ENCODE results near the gene C3orf49. TPM values are rescaled to one million over a fixed set of nuclear protein-coding genes. Genes with fewer than 3 reads are reported as not detected.

The C3orf49 gene
- total RNA-seq, 1 experiment from 2014 or later, result not detected

- Histone ChIP-seq H2AFZ (ENCODE audit: low read depth, low read length, poor library complexity, severe bottlenecking) (no peak overlapping the region), H3K4me3 (replicated peaks in 1 of 2; ENCODE audit: low read depth in 1 of 2, low read length in 2 of 2) (no peak overlapping the region), H3K9me2 (ENCODE audit: insufficient read depth) (no peaks in the 10 kb centered on the region), H3K9ac (ENCODE audit: low read length) (no peak overlapping the region), H3K4me1 (ENCODE audit: control insufficient read depth in 1 of 2, insufficient read depth in 2 of 2, low read length in 2 of 2) (peaks cover 13 to 15% of the 10 kb centered on the region in 2 experiments), H3K27ac (ENCODE audit: low read depth, low read length) (no peak overlapping the region), H4K20me1 (ENCODE audit: insufficient read depth) (peaks cover 5% of the 10 kb centered on the region; the same call in 1 of the 2 replicates), H3K27me3 (ENCODE audit: insufficient read depth, low read length) (no peaks in the 10 kb centered on the region), H3K36me3 (ENCODE audit: control insufficient read depth in 1 of 2, insufficient read depth in 2 of 2, low read length in 2 of 2) (no peaks in the 10 kb centered on the region), H3K79me2 (ENCODE audit: insufficient read depth, low read length) (peaks cover 72% of the 10 kb centered on the region), H3K4me2 (ENCODE audit: low read length) (no peak overlapping the region), H3K9me3 (ENCODE audit: control insufficient read depth in 1 of 2, insufficient read depth in 1 of 2, low read depth in 1 of 2, low read length in 2 of 2) (no peaks in the 10 kb centered on the region)
- BruUV-seq (replicated peaks), result no TSS peak
- POLR2A ChIA-PET, result no interaction called here
- RAD21 ChIA-PET (ENCODE audit: low non-redundant PET in 1 of 2, low total read pairs in 2 of 2, uncharacterized antibody in 2 of 2, unreplicated experiment in 2 of 2), result no interaction called here
- intact Hi-C loops (cut with micrococcal nuclease), result no loop called here
- ATAC-seq, result no peak
- no peak for DNase-seq (ENCODE audit: low read depth, low spot score)
- TF ChIP-seq ATF3 (IDR thresholded peaks at IDR 0.05), result no peak
- no peak for TF ChIP-seq YY1 (IDR thresholded peaks at IDR 0.05; ENCODE audit: extremely low read depth, insufficient replicate concordance, low read depth, low read length)
- no peak for TF ChIP-seq CEBPB (IDR thresholded peaks at IDR 0.05; ENCODE audit: low read depth)
- no peak for TF ChIP-seq EZH2phosphoT487 (IDR thresholded peaks at IDR 0.05; ENCODE audit: borderline replicate concordance)
- no peak for TF ChIP-seq POLR2A (IDR thresholded peaks at IDR 0.05; ENCODE audit: borderline replicate concordance, extremely low read depth, insufficient read depth, insufficient read length)
- TF ChIP-seq POLR2AphosphoS5 (IDR thresholded peaks at IDR 0.05; ENCODE audit: low read depth, low read length), result no peak
- TF ChIP-seq, protein P1, sequence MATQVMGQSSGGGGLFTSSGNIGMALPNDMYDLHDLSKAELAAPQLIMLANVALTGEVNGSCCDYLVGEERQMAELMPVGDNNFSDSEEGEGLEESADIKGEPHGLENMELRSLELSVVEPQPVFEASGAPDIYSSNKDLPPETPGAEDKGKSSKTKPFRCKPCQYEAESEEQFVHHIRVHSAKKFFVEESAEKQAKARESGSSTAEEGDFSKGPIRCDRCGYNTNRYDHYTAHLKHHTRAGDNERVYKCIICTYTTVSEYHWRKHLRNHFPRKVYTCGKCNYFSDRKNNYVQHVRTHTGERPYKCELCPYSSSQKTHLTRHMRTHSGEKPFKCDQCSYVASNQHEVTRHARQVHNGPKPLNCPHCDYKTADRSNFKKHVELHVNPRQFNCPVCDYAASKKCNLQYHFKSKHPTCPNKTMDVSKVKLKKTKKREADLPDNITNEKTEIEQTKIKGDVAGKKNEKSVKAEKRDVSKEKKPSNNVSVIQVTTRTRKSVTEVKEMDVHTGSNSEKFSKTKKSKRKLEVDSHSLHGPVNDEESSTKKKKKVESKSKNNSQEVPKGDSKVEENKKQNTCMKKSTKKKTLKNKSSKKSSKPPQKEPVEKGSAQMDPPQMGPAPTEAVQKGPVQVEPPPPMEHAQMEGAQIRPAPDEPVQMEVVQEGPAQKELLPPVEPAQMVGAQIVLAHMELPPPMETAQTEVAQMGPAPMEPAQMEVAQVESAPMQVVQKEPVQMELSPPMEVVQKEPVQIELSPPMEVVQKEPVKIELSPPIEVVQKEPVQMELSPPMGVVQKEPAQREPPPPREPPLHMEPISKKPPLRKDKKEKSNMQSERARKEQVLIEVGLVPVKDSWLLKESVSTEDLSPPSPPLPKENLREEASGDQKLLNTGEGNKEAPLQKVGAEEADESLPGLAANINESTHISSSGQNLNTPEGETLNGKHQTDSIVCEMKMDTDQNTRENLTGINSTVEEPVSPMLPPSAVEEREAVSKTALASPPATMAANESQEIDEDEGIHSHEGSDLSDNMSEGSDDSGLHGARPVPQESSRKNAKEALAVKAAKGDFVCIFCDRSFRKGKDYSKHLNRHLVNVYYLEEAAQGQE (IDR thresholded peaks at IDR 0.05; ENCODE audit: low read depth), result no peak
- TF ChIP-seq ELF1 (IDR thresholded peaks at IDR 0.05; ENCODE audit: borderline replicate concordance, low read depth), result no peak
- no peak for TF ChIP-seq SP1 (IDR thresholded peaks at IDR 0.05; ENCODE audit: low read depth)
- no peak for TF ChIP-seq JUND (IDR thresholded peaks at IDR 0.05)
- CTCF ChIA-PET, result no interaction called here
Measured at GRCh38 chr3:63875510-63875909, 56.4 kb downstream of the C3orf49 start.
